ENCODE measurements around the gene ZNF385C.

The ZNF385C gene

GRCh38 chr17:42124256-42124655 lies 26.0 kb upstream of the ZNF385C start:
- DNase-seq (ENCODE audit: low spot score) = no peak

GRCh38 chr17:42122371-42123303 lies 24.4 kb upstream of the ZNF385C start, which contains the start of gene HSPB9:
TSS of gene HSPB9 (plus strand) at chr17:42122804. CDS start at chr17:42122851, 47 bp downstream.
- no peak for DNase-seq (ENCODE audit: low spot score)

- DNase-seq (ENCODE audit: low spot score) = peak; percentile 84
Observed at GRCh38 chr17:42120770-42121769, 22.8 kb upstream of the ZNF385C start, which contains the start of gene KAT2A. TSS of gene KAT2A (minus strand) at chr17:42121367. CDS start at chr17:42121304, 63 bp downstream.

GRCh38 chr17:42120161-42120769 lies 22.0 kb upstream of the ZNF385C start:
- no peak for DNase-seq (ENCODE audit: low spot score)

GRCh38 chr17:42119301-42119700 lies 21.0 kb upstream of the ZNF385C start:
- no peak for DNase-seq (ENCODE audit: low spot score)

- no peak for DNase-seq (ENCODE audit: low spot score)
Observed at GRCh38 chr17:42118545-42118944, 20.3 kb upstream of the ZNF385C start.

GRCh38 chr17:42118126-42118510 lies 19.8 kb upstream of the ZNF385C start:
- no peak for DNase-seq (ENCODE audit: low spot score)

GRCh38 chr17:42117397-42118125 lies 19.3 kb upstream of the ZNF385C start:
- no peak for DNase-seq (ENCODE audit: low spot score)

- DNase-seq (ENCODE audit: low spot score) = peak; percentile 69
Observed at GRCh38 chr17:42116705-42117396, 18.6 kb upstream of the ZNF385C start.

GRCh38 chr17:42114118-42114517 lies 15.8 kb upstream of the ZNF385C start:
- no peak for DNase-seq (ENCODE audit: low spot score)

- DNase-seq (ENCODE audit: low spot score) = no peak
Observed at GRCh38 chr17:42113293-42114069, 15.2 kb upstream of the ZNF385C start.

- peak; percentile 81 for DNase-seq (ENCODE audit: low spot score)
Observed at GRCh38 chr17:42112552-42113176, 14.4 kb upstream of the ZNF385C start, which contains the start of gene DHX58. TSS of gene DHX58 (minus strand) at chr17:42112714. CDS start at chr17:42111892, 822 bp downstream.

GRCh38 chr17:42111871-42112551 lies 13.7 kb upstream of the ZNF385C start:
- peak; percentile 14 for DNase-seq (ENCODE audit: low spot score)

- no peak for DNase-seq (ENCODE audit: low spot score)
Observed at GRCh38 chr17:42111265-42111636, 13.0 kb upstream of the ZNF385C start.

GRCh38 chr17:42110301-42111264 lies 12.3 kb upstream of the ZNF385C start:
- DNase-seq (ENCODE audit: low spot score) = no peak

GRCh38 chr17:42109086-42109485 lies 10.8 kb upstream of the ZNF385C start:
- DNase-seq (ENCODE audit: low spot score) = no peak
